ENCODE results near the gene PBRM1. TPM values are rescaled to one million over a fixed set of nuclear protein-coding genes. Genes with fewer than 3 reads are reported as not detected.

Gene PBRM1
- total and polyA plus RNA-seq, 2 of the 13 experiments (the other 11 are each of a cell fraction or from before 2014, with no cell fraction given): 10.9 to 33.2 TPM

DNA sequence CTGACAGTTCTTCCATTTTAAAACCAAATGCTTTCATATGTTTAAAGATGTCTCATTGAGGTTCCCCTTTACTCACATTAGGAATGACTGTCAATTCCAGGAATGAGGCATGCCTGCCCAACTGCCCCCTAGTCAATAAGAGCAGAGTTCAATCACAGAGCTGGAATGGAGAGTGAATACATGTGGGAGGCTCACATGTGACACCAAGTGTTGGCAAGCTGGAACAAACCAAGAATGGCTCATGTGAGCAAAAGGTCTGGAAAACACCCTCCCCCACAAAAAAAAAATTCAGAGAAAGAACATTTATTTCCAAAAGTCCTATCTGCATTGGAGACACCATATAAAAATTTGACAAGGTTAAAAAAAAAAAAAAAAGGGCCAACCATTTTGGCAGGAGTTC, 3.7 kb downstream of the PBRM1 start:
- Histone ChIP-seq H3K9me3 (ENCODE audit: low read length) (no peaks in the 10 kb centered on the region), H3K9ac (ENCODE audit: insufficient read depth, low read depth, low read length) (no peak overlapping the region), H3K27me3 (ENCODE audit: control insufficient read depth in 1 of 2, insufficient read depth in 2 of 2, low read length in 2 of 2) (no peaks in the 10 kb centered on the region; a peak in 1 of 5 replicates), H2AFZ (ENCODE audit: low read length) (no peak overlapping the region), H3K4me2 (ENCODE audit: low read depth, low read length) (peak overlapping the region; percentile 45), H3K4me1 (ENCODE audit: insufficient read depth, low read length) (peaks cover 70% of the 10 kb centered on the region), H3K27ac (ENCODE audit: extremely low read length, insufficient read depth, low read length) (peak overlapping the region; percentile 70), H3K79me2 (ENCODE audit: insufficient read depth, low read length) (peaks cover 60% of the 10 kb centered on the region), H3K36me3 (replicated peaks in 1 of 2; ENCODE audit: control insufficient read depth in 1 of 2, insufficient read depth in 2 of 2, low read length in 2 of 2) (peaks cover 4 to 26% of the 10 kb centered on the region in 2 experiments), H4K20me1 (ENCODE audit: insufficient read depth, low read length) (no peaks in the 10 kb centered on the region; the same call in 1 of the 2 replicates), H3K4me3 (replicated peaks in 1 of 3; ENCODE audit: insufficient read depth in 1 of 3, low read depth in 2 of 3, low read length in 3 of 3) (no peak overlapping the region)
- ChIA-PET POLR2A (interaction anchor here (1.0 to 1.1 kb wide), 2 partner anchors 23 to 146 kb away, joined by 4 to 8 read pairs; partner anchors contain the start of genes GLT8D1, SPCS1 and UQCC5), CTCF (ENCODE audit: low intra/inter-chr PET ratio, low total read pairs) (interaction anchor here (1.2 kb wide), 1 partner anchor 210 kb away, joined by 3 read pairs; no protein-coding TSS in a partner anchor)
- peak; percentile 95 for FAIRE-seq
- intact Hi-C loops (cut with micrococcal nuclease; ENCODE audit: unreplicated experiment) (loop anchor here (1.0 kb wide), 1 partner anchor 210 kb away; no protein-coding TSS in a partner anchor), in situ Hi-C loops (cut with HindIII; ENCODE audit: extremely low pct_ligation_motif_present, low pct_unique_long_range_greater_than_20kb) (loop anchor here (10.0 kb wide), 1 partner anchor 227 kb away; the partner anchor contains the start of genes NISCH and TNNC1)
- peak; percentile 90 for DNase-seq (ENCODE audit: low spot score)
- ATAC-seq: peak; percentile 77
- BruUV-seq (replicated peaks): no TSS peak
- TF ChIP-seq AHR (CRISPR knock-in tag; IDR thresholded peaks at IDR 0.05) (no peak), ZNF44 (CRISPR knock-in tag; IDR thresholded peaks at IDR 0.05) (no peak), ZNF543 (CRISPR knock-in tag; IDR thresholded peaks at IDR 0.05) (no peak), PHF20 (CRISPR knock-in tag; IDR thresholded peaks at IDR 0.05) (no peak), ZNF574 (CRISPR knock-in tag; IDR thresholded peaks at IDR 0.05) (no peak), E2F1 (CRISPR knock-in tag; IDR thresholded peaks at IDR 0.05) (0 out of 2 replicates have a peak, but pooled peaks have one; percentile 17), DMAP1 (CRISPR knock-in tag; IDR thresholded peaks at IDR 0.05) (peak; percentile 65), BHLHE40 (IDR thresholded peaks at IDR 0.05; ENCODE audit: low read length) (peak; percentile 38; the same call in 1 of the 2 replicates), ZNF460 (CRISPR knock-in tag; IDR thresholded peaks at IDR 0.05; ENCODE audit: borderline replicate concordance) (no peak), AKAP8 (CRISPR knock-in tag; IDR thresholded peaks at IDR 0.05) (no peak), FOXP1 (IDR thresholded peaks at IDR 0.05) (no peak), FOXP1 (CRISPR knock-in tag; IDR thresholded peaks at IDR 0.05) (peak; percentile 31; the same call in 1 of the 2 replicates), ZNF703 (CRISPR knock-in tag; IDR thresholded peaks at IDR 0.05; ENCODE audit: borderline replicate concordance) (no peak), WIZ (CRISPR knock-in tag; IDR thresholded peaks at IDR 0.05) (no peak), PREB (CRISPR knock-in tag; IDR thresholded peaks at IDR 0.05) (no peak), SIX1 (CRISPR knock-in tag; IDR thresholded peaks at IDR 0.05; ENCODE audit: borderline replicate concordance) (no peak), ZMYM2 (CRISPR knock-in tag; IDR thresholded peaks at IDR 0.05) (no peak), NR2C2 (CRISPR knock-in tag; IDR thresholded peaks at IDR 0.05; ENCODE audit: borderline replicate concordance) (0 out of 2 replicates have a peak, but pooled peaks have one; percentile 19), ZNF75D (CRISPR knock-in tag; IDR thresholded peaks at IDR 0.05; ENCODE audit: borderline replicate concordance) (no peak)
- TF ChIP-seq, protein P1, sequence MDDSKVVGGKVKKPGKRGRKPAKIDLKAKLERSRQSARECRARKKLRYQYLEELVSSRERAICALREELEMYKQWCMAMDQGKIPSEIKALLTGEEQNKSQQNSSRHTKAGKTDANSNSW (CRISPR knock-in tag; IDR thresholded peaks at IDR 0.05; ENCODE audit: borderline replicate concordance): no peak
